Thoracic aorta (tissue), 2 donors: ENCODE results near the gene IL26. TPM values are rescaled to one million over a fixed set of nuclear protein-coding genes. Genes with fewer than 3 reads are reported as not detected.

ENCODE experiments used
- ATAC-seq: fragments of 150-250 bp; one replicate; pipeline ENCODE4 v1.8.0; 2017; ENCODE audit warnings: low read depth; ENCODE audit not compliant: insufficient number of reproducible peaks, low FRiP score
- DNase-seq: peaks from one replicate; pipeline ENCODE4 v3.0.0-alpha.2; 2020; ENCODE audit warnings: low spot score
- H3K27ac ChIP-seq, 2 donors: fragments of 200-600 bp; sonication (generic); 1 replicate in 1 of 2; 2 replicates in 1 of 2; pipeline ENCODE4 v1.5.1; 2016; ENCODE audit warnings: mild to moderate bottlenecking in 2 of 2, moderate library complexity in 2 of 2
- H3K27me3 ChIP-seq: fragments of 200-600 bp; sonication (generic); replicated peaks from 2 replicates; pipeline ENCODE4 v1.6.0; 2016; ENCODE audit warnings: mild to moderate bottlenecking; ENCODE audit not compliant: insufficient read depth
- H3K36me3 ChIP-seq: fragments of 200-600 bp; sonication (generic); one replicate; pipeline ENCODE4 v1.5.1; 2016
- H3K4me1 ChIP-seq, 2 donors: fragments of 200-600 bp; sonication (generic); 1 replicate in 1 of 2; 2 replicates in 1 of 2; pipeline versions ENCODE4 v1.5.1 to v1.6.0; 2016; ENCODE audit warnings: low read depth in 2 of 2, mild to moderate bottlenecking in 1 of 2; ENCODE audit not compliant: control insufficient read depth in 1 of 2
- H3K4me3 ChIP-seq: fragments of 200-600 bp; sonication (generic); 2 replicates; pipeline ENCODE4 v1.5.1; 2016; ENCODE audit warnings: mild to moderate bottlenecking
- H3K9me3 ChIP-seq: fragments of 200-600 bp; sonication (generic); 2 replicates; pipeline ENCODE4 v1.5.1; 2016
- total RNA-seq, 2 donors: library from RNA; depleted of rRNA; stranded (reverse); fragments of >200 nt; gene quantifications; one replicate each; pipeline versions ENCODE4 v1.1.0 to v1.2.3, GENCODE V29; 2016
- TF ChIP-seq, protein P1 (sequence below): fragments of 200-600 bp; sonication (generic); IDR thresholded peaks from one replicate; pipeline ENCODE4 v1.5.1; 2019; ENCODE audit warnings: antibody characterized with exemption

The IL26 gene
- total RNA-seq, 2 donors from 2014 or later = not detected

DNA sequence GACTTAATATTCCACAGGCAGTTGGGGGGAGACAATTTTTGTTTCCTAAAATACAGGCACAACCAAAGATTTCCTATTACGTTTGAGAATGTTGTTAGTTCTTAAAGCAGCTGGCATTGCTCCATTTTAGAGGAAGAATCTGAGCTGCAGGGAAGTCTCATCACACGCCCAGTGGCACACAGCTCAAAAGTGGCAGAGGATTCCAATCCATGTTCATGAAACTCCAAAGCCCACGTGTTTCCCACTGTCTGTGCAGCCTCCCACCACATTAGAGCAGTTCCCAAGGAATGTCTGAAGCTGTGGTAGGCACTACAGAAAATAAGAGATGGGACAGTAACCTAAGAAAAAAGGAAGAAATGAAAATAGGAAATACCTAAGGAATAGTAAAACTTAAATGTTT lies 6.1 kb upstream of the IL26 start:
- no peaks in the 10 kb centered on the region for H3K36me3 ChIP-seq
- H3K4me1 ChIP-seq = peaks cover 0 to under 1% of the 10 kb centered on the region in 2 donors
- H3K27ac ChIP-seq = no peak overlapping the region
- no peak for DNase-seq
- H3K4me3 ChIP-seq = no peak overlapping the region
- no peaks in the 10 kb centered on the region for H3K27me3 ChIP-seq
- no peak for ATAC-seq
- H3K9me3 ChIP-seq = no peaks in the 10 kb centered on the region
- TF ChIP-seq, protein P1, sequence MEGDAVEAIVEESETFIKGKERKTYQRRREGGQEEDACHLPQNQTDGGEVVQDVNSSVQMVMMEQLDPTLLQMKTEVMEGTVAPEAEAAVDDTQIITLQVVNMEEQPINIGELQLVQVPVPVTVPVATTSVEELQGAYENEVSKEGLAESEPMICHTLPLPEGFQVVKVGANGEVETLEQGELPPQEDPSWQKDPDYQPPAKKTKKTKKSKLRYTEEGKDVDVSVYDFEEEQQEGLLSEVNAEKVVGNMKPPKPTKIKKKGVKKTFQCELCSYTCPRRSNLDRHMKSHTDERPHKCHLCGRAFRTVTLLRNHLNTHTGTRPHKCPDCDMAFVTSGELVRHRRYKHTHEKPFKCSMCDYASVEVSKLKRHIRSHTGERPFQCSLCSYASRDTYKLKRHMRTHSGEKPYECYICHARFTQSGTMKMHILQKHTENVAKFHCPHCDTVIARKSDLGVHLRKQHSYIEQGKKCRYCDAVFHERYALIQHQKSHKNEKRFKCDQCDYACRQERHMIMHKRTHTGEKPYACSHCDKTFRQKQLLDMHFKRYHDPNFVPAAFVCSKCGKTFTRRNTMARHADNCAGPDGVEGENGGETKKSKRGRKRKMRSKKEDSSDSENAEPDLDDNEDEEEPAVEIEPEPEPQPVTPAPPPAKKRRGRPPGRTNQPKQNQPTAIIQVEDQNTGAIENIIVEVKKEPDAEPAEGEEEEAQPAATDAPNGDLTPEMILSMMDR = no peak

DNA sequence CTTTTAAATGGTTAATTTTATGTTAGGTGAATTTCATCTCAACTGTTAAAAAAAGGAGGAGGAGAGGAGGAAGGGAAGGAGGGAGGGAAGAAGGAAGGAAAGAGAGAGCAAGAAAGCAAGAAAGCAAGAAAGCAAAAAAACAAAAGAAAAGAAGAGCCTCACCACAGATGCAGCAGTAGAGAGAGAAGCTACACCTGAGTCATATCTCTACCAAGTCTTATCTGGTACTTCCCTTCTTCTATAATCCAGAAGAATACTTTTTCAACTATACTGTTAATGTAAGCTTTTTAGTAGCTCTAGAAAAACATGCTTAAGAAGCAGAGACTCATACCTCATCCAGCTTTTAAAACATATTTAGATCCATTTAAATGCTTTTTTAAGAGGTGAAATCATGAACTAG lies 5.6 kb upstream of the IL26 start:
- no peaks in the 10 kb centered on the region for H3K9me3 ChIP-seq
- TF ChIP-seq, protein P1 = no peak
- no peak overlapping the region for H3K4me3 ChIP-seq
- no peak overlapping the region for H3K27ac ChIP-seq
- H3K27me3 ChIP-seq = no peaks in the 10 kb centered on the region
- no peaks in the 10 kb centered on the region for H3K4me1 ChIP-seq
- DNase-seq = no peak
- H3K36me3 ChIP-seq = no peaks in the 10 kb centered on the region
- ATAC-seq = no peak

DNA sequence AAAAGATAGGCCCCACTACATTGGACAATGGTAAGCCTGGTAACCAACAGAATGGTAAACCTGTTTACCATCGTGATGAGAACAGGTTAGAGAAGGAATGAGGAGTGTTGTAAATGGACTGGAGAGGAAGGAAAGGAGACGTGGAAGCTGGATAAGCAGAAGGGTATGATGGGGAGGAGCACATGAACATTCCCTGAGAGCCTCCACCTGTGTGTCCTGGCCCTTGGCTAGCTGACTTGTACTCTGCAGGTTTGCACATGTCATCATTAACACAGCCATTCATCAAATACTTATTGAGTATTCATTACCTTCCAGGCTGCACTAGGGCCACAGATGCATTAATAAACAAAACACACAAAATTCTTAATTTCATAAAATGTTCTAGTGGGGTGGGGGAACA lies 4.3 kb upstream of the IL26 start:
- Histone ChIP-seq H3K36me3 (no peaks in the 10 kb centered on the region), H3K4me1 (no peaks in the 10 kb centered on the region), H3K27ac (no peak overlapping the region), H3K9me3 (no peaks in the 10 kb centered on the region), H3K4me3 (no peak overlapping the region), H3K27me3 (no peaks in the 10 kb centered on the region)
- TF ChIP-seq, protein P1 = no peak
- no peak for ATAC-seq
- DNase-seq = no peak

DNA sequence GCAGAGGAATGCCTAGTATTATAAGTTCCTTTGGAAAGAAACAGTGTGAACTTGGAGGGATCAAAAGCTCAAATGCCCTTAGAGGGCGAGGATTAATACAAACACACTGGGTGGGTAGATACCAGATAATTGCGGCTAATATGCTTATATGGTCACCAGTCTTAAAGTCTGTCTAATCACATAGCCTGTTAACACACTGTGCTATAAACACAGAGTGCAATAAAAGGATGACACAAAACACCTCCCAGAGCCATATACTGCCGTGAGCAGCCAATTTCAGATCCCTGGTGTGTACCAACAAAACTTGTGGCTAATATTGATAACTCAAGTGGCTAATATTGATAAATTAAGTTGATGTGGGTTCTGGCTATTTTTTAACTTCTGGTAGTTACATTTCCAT lies 1.7 kb upstream of the IL26 start:
- ATAC-seq = no peak
- H3K27ac ChIP-seq = no peak overlapping the region

DNA sequence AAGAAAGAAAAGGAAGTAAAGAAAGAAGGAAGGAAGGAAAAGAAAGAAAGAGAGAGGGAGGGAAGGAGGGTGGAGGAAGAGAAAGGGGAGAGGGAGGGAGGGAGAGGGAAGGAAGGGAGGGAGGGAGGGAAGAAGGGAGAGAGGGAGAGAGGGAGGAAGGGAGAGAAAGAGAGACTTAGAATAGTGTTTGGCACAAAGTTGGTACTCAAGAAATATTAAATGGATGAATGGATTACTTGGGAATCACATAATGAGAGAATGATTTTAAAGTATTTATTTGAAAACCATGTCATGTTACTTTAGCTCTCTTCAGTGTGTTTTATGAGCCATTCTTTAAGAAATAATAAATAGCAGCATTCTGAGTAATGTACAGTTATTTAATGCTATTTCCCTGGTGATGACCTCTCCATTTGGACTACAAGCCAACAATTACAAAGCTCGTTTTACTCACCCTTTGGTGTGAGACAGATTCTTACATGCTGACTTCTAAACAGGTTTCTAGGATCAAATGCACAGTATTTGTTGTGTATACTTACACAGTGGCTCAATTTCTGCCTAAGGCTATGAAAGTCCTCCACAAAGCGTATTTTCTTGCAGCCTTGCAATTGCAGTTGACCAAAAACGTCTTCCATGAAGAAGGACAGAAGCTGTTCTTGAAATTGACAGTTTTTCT lies 861 bp downstream of the IL26 start:
- ATAC-seq = no peak
- TF ChIP-seq, protein P1 = no peak
- no peak overlapping the region for H3K27ac ChIP-seq

More for the DNA sequence above, 1.7 kb upstream of the IL26 start:
- no peak overlapping the region for H3K4me3 ChIP-seq
- no peaks in the 10 kb centered on the region for H3K4me1 ChIP-seq
- H3K36me3 ChIP-seq = no peaks in the 10 kb centered on the region
- DNase-seq = no peak
- no peaks in the 10 kb centered on the region for H3K9me3 ChIP-seq
- TF ChIP-seq, protein P1 = no peak
- H3K27me3 ChIP-seq = no peaks in the 10 kb centered on the region

More for the DNA sequence above, 861 bp downstream of the IL26 start:
- no peaks in the 10 kb centered on the region for H3K36me3 ChIP-seq
- no peak for DNase-seq
- H3K4me3 ChIP-seq = no peak overlapping the region
- H3K27me3 ChIP-seq = no peaks in the 10 kb centered on the region
- no peaks in the 10 kb centered on the region for H3K9me3 ChIP-seq
- no peaks in the 10 kb centered on the region for H3K4me1 ChIP-seq
